ENCODE data around the gene F2RL1.
A peak's percentile ranks its signal among the peaks of the same experiment; 100 is the strongest.

F2RL1 gene

DNA sequence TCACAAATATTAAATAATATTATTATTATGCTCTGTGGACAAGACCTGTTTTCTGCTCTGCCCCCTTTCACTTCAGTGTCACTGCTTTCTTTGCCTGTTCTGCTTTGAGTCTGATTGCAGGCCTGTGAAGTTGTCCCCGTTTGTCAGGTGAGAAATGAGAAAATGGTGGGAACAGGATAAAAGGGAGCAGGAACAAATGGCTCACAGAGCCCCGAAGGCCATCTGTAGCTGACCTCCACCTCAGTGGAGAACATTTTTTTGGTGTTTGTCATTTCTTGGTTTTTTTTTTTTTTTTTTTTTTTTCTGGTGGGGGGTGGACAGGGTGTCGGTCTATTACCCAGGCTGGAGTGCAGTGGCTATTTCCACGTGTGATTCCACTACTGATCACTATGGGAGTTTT is 17.8 kb downstream of the F2RL1 start:
- no peak for DNase-seq (ENCODE audit: low read depth)
- H3K4me3 ChIP-seq (ENCODE audit: low read depth, low read length): no peak overlapping the region
- TF ChIP-seq CTCF (conservative IDR thresholded peaks at IDR 0.05; ENCODE audit: low read depth, low read length): no peak

- TF ChIP-seq CTCF (conservative IDR thresholded peaks at IDR 0.05; ENCODE audit: low read depth, low read length): no peak
- no peak overlapping the region for H3K4me3 ChIP-seq (ENCODE audit: low read depth, low read length)
- DNase-seq (ENCODE audit: low read depth): no peak
Observed at GRCh38 chr5:76838481-76839261, 19.8 kb downstream of the F2RL1 start.

GRCh38 chr5:76841361-76841760 is 22.5 kb downstream of the F2RL1 start:
- no peak for TF ChIP-seq CTCF (conservative IDR thresholded peaks at IDR 0.05; ENCODE audit: low read depth, low read length)
- no peak overlapping the region for H3K4me3 ChIP-seq (ENCODE audit: low read depth, low read length)
- no peak for DNase-seq (ENCODE audit: low read depth)

DNA sequence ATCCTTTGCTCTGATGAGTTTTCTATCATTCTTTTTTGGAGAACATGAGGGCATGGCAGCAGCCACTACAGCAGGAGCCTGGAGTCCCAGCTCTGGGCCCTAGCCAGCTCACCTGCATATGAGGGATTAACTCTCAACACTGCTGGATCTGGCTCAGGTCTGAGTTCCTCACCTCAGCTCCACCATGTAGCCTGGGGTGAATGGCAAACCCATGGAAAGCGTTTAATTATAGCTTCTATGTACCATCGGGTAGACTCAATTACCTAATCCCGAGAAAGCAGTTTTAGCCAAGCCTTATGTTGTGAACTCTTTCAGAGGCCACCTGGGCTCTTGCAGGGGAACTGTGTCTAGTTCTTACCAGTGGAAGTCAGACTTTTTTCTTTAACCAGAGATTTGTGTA is 27.1 kb downstream of the F2RL1 start:
- DNase-seq (ENCODE audit: low read depth): no peak
- H3K4me3 ChIP-seq (ENCODE audit: low read depth, low read length): no peak overlapping the region
- no peak for TF ChIP-seq CTCF (conservative IDR thresholded peaks at IDR 0.05; ENCODE audit: low read depth, low read length)

DNA sequence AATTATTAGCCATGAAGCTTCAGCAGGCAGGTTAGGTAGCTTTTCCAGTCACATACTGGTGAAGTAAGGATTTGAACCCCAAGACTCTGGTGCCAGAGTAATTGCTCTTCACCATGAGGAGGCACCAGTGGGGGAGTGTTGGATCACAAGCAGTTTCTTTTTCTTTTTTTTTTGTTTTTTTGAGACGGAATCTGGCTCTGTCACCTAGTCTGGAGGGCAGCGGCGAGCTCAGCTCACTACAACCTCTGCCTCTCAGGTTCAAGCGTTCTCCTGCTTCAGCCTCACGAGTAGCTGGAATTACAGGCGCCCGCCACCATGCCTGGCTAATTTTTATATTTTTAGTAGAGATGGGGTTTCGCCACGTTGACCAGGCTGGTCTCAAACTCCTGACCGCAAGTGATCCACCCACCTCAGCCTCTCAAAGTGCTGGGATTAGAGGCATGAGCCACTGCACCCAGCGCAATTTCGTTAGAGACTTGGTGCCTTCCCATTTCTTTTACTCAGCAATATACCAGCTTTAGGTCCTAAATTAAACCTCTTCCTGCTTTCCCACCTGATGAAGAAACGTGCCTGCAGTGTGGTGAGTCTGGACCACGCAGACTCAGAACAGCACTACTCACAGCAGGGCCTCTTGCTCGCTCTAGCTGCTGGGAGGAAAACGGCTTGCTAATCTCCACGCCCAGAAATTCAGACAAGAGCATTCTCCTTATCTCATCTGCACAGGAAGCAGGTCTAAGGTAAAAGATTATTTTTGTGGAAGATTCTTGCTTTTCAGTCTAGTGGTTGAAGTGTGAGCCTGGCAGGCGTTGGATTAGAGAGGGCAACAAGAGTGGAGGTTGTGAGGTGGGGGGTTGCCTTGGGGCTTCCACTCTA is 30.8 kb downstream of the F2RL1 start, which contains the start of gene S100Z:
TSS of gene S100Z (plus strand) at position 596 of the 873 bp plus-strand sequence. CDS start 25,346 bp downstream, outside the sequence.
- peak; percentile 30 for TF ChIP-seq CTCF (conservative IDR thresholded peaks at IDR 0.05; ENCODE audit: low read depth, low read length)
- no peak within 1 kb of the TSS for H3K4me3 ChIP-seq (ENCODE audit: low read depth, low read length)
- peak; percentile 80 for DNase-seq (ENCODE audit: low read depth)

GRCh38 chr5:76850543-76851145 is 31.8 kb downstream of the F2RL1 start:
- no peak overlapping the region for H3K4me3 ChIP-seq (ENCODE audit: low read depth, low read length)
- DNase-seq (ENCODE audit: low read depth): no peak
- no peak for TF ChIP-seq CTCF (conservative IDR thresholded peaks at IDR 0.05; ENCODE audit: low read depth, low read length)

All from choroid plexus epithelial cell (primary cell).